Measurements from ENCODE around the gene TNFRSF13B.
"Not testable (repeated sequence)": the region's sequence is repeated elsewhere in the genome, so short reads cannot be mapped to it uniquely, and the experiment has no call there.

TNFRSF13B gene

DNA sequence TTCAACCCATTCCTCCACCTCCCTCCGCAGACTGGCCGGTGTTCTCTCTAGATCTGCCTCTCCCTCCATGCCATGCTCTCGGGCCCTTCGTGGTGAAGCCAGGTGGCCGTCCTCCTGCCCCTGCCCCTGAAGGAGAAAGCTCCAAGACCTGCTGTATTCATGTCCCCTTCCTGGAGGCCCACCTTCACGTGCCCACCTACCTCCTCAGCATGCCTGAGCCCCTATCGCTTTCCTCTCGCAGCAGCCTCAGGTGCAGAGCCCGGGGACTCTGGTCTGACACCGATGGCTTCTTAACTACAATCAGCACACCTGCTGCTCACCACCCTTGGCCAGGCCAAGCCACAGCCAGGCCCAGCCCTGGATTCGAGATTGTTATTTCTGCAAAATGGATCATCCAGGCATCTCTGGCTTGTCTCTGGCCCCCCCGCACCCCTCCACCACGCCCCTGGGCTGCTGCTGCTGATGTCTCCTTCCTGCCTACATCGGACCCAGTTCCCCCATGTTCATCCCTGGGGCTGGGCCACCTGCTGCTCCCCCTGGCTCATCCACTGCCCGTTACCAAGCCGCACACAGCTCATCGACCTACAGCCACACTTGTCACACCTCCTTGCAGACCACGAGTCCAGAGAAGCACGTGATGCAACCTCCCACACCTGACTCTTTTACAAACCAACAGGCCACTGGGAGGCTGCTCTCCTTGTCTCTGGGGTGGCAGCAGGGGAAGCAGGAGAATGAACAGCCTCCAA is 32.5 kb upstream of the TNFRSF13B start:
- DNase-seq, result no peak

DNA sequence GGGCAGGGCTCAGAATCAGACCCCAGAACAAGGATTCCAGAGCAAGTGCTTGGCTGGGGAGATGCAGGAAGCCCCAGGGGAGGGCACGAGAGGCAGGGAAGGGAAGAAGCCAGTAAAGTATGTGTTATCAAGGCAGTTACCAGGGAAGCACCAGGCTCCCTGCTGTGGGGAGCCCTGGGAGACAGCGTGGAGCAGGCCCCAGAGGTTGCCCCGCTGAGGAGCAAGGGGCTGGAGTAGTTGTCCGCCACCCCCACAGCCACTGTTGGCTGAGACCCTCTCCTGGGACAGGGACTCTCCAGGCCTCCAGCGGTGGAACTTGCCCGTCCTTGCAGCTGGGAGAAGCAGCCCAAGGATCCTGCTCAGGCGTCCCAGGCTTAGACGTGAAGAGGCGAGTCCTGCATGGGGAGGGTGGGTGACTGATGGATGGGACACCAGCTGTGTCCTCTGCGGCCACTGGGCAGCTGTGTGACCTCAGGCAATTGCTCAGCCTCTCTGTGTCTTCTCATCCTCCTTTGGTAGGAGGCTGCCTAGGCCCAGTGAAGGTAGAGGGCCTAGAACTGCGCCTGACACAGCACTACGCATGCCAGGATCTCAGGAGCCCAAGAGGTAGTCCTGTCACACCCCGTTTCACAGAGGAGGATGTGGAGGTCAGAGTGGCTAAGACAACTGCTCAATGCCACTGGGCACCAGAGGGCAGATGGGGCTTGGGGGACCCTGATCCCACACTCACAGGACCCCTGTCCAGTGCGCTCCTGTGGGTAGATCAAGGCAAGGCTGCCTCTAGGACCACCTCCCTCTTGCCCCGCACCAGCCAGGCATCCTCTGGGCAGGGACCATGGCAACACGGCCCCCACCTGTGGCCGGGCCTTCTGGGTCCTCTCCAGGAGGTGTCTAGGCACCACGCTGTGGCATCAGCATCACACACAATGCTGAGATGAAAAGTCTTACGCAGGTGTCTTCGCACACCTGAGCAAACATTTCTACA is 31.1 kb upstream of the TNFRSF13B start:
- not testable (repeated sequence) for DNase-seq

- peak; percentile 79 for DNase-seq
These were observed 30.1 kb upstream of the TNFRSF13B start for GRCh38 chr17:17001874-17002520.

GRCh38 chr17:17001076-17001777 is 29.3 kb upstream of the TNFRSF13B start:
- DNase-seq, result no peak

DNA sequence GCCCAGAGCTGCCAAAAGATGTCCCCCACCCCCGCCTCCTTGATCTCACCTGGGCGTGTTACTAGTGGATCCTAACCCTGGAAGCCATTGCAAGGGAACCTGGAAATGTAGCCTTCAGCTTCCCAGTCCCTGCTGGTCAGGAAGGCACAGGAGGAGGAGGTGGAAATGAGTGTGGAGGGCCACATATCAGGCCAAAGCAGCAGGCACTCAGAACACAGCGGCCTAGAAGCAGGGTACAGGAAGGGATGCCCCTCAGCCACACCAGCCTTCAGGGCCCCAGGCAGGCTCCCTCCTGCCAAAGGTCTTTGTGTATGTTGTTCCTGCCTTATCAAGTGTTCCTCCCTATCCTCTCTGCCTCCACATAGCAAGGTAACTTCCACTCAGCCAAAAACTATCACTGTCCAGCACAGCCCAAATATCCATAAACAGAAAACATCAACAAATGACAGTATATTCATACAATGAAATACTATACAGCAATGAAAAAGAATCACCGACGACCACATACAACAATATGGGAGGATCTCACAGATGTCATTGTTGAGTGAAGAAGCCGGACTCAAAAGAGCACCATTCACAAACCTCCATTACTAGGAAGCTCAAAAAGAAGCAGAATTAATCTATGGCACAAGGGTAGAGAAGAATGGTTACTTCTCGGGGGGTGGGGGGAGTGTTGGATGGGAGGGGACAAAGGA is 28.2 kb upstream of the TNFRSF13B start:
- DNase-seq, result no peak

GRCh38 chr17:16997514-16998429 is 25.9 kb upstream of the TNFRSF13B start:
- peak; percentile 84 for DNase-seq

DNA sequence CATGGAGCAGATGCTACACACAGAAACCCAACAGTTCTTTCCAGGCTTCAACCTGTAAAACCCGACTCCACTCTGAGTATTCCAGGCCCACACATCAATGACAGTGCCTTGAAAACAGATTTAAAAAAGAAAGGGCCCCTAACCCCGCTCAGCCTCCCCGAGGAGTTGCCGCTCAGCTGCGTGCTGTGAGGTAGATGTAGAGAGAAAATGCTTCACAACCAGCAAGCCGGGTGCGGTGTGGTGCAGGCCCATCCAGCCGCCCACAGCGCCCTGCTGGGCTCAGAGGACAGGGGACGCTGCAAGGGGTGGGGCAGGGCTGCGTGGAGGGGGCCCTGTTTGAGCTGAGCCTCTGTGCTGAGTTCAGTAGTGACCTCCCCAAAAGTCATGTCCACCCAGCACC is 24.8 kb upstream of the TNFRSF13B start:
- not testable (repeated sequence) for DNase-seq

- no peak for DNase-seq
These were observed 24.0 kb upstream of the TNFRSF13B start for GRCh38 chr17:16995930-16996329.

- no peak for DNase-seq
These were observed 22.7 kb upstream of the TNFRSF13B start for GRCh38 chr17:16994631-16995030.

DNA sequence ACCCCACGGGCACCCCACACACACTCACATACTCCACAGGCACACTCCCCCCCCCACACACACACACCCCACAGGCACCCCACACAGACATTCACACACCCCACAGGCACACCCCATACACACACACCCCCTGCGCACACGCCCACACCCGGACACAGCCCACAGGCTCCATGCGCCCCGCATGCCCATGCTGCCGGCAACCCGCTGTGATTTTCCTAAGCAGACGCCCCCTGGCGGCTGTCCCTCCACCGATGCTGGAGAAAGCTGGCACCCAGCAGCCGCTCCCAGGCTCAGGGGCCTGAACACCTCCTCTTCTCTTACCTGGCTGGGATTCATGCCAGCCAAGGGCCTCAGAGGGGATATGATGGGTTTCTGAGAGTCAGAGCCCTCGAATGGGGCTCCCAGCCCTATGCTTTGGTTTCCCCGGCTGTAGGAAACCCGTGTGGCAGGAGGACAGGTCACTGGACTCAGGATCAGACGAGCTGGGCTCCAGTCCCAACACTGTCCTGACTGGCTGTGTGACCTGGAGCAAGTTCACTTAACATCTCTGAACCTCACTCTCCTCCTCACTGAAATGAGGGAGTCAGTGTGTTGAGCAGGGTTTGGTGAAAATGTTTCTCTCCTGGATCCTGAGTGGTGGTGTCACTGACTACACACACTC is 19.6 kb upstream of the TNFRSF13B start:
- peak; percentile 79 for DNase-seq

DNA sequence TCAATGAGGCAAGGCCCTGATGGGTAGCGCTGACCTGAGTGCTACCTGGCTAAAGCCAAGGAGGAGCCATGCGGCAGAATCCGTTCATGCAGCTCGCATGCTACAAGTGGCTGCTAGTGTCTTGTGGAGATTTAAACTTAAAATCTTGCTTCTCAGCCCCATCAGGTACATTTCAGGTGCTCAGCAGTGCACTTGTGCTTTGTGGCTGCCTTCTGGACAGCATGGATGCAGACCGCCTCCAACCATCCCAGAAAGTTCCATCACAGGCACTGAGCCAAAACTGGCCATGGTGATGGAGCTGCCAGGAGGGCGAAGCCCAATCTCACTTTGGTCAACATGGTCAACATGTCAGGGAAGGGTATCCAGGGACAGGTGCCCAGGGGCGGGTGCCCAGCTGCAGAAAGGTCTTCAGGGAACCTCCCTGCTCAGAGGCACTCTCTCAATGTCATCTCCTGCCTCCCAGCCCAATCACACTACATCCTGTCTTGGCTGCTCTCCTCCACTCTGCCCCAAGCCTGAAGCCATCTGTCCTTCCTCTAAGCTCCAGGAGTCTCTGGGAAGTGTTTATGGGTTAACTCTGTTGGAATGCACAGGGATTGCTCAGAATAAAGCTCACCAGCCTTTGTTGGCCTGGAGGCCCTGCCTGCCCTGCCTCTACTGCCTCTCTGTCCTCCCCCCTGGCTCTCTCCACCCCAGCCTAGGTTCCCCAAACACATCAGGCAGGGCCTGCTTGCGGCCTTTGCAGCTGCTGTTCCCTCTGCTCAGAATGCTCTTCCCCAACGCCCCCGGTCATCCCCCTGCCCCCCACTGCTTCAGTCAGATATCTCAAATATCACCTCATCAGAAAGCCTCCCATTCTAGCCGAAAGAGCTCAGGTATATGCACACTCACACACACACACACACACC is 18.3 kb upstream of the TNFRSF13B start:
- DNase-seq, result no peak

DNA sequence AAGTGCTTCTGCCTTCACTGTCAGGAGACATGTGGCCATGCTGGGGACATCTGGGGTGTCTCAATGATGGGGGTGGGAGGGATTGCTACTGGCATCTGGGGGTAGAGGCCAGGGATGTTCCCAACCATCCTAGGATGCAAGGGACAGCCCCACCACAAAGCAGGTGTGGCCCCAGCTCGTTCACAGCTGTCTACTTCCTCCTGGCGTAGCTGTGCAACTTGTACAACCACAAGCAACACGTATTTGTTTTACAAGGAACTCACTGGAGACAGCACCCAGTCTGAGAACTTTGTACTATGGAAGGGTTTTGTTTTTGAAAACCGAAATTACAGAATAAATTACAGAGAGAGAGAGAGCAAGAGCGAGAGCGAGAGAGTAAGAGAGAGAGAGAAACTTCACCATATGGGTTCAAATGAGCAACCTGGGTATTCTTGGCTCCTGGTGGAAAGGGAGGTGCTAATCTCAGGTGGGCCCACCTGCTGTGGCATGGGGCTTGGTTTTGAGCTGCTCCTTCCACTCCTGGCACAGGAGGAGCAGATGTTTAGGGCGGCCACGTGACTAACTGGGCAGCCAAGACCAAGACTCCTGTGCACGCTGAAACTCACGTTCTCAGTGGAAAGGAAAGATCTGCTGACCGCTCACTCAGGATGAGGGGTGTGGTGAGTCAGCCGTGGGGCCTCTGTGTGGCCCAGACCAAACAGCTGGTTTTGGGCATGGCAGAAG is 17.5 kb upstream of the TNFRSF13B start:
- DNase-seq, result peak; percentile 16

GRCh38 chr17:16988749-16989229 is 16.9 kb upstream of the TNFRSF13B start:
- DNase-seq, result no peak

GRCh38 chr17:16987830-16988601 is 16.1 kb upstream of the TNFRSF13B start:
- peak; percentile 63 for DNase-seq

GRCh38 chr17:16987066-16987829 is 15.3 kb upstream of the TNFRSF13B start:
- DNase-seq, result no peak

- no peak for DNase-seq
These were observed 14.5 kb upstream of the TNFRSF13B start for GRCh38 chr17:16986391-16986790.

- no peak for DNase-seq
These were observed 10.0 kb upstream of the TNFRSF13B start for GRCh38 chr17:16981928-16982327.
